ENCODE data around the gene TMA7.

The TMA7 gene

DNA sequence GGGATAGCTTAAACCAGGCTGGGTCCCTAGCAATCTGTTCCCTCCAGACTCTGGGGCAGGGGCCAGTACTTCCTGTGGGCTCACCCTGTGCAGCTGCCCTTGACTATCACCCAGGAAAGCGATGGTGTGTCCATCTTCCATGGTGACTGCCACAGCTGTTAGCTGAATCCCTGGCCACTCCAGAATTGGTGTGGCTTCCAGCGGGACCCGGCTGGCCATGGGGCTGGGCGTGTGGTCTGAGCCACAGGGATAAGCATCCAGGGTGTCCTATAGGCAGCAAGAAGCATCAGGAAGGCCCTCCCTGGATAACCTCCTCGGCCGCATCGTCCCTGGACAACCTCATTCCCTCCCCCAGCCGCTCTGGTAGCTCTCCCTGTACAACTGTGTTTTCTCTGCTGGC lies 17.4 kb upstream of the TMA7 start:
- no peak for DNase-seq (ENCODE audit: low spot score)

DNA sequence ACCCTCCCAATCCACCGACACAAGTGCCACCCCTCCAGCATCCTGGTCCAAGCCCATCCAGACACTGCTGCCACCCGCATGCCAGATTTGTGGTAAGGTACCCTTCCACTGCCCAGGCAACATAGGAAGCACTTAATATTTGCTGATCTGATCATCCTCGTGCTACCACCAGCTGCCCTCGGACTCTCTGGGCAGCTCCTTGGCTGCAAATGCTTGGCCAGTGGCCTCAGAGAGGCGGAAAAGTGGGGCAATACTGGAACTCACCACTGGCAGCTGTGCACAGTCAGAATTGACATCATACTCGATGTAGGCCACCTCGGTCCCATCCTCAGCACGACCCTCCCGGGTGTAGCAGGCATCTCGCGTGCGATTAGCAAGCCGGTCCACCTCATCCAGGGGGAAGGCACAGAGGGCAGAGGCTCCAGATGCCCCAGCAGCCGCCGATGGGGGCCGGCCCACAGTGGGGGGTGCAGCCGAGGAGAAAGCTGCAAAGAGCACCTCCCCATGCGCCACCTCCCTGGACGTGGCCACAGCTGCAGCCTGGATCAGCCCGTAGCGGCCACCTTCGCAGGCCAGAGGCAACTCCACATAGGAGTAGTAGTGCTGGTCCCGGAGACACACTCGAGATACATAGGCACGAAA lies 16.7 kb upstream of the TMA7 start:
- DNase-seq (ENCODE audit: low spot score): no peak

DNA sequence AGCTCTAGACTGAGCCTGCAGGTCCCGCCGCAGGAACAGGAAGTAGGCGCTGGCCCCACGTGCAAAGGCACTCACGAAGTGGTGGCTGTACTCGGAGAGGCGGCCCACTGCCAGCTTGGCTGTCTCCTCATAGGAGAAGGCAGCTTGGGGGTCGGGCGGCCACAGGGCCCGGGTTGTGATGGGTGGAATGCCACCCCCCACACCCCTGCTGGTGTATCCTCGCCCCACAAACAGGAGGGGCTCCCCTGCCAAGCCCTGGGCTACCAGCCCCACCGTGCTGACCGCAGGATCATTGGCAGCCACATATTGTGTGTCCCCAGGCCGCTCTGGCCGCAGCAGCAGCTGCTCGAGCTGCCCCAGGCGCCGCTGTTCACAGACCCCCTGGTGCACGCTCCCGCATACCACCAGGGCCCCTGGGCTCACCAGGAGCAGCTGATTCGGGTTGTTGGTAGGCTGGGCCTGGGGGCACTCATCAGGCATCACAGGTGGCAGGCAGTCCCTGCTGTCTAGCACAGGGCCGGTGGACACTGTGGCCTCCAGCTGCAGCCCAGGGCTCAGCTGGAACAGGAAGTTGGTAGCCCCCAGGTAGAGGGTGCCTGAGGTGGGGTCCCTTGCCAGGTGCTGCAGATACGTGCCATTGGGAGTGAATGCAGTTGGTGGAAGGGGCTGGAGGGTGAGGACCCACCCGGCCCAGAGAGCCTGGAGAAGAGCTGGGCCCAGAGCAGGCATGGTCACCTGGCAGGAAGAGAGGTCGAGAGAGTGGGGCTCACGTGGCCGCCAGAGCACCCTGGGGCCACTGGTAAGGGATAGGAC lies 16.0 kb upstream of the TMA7 start:
- DNase-seq (ENCODE audit: low spot score): no peak

DNA sequence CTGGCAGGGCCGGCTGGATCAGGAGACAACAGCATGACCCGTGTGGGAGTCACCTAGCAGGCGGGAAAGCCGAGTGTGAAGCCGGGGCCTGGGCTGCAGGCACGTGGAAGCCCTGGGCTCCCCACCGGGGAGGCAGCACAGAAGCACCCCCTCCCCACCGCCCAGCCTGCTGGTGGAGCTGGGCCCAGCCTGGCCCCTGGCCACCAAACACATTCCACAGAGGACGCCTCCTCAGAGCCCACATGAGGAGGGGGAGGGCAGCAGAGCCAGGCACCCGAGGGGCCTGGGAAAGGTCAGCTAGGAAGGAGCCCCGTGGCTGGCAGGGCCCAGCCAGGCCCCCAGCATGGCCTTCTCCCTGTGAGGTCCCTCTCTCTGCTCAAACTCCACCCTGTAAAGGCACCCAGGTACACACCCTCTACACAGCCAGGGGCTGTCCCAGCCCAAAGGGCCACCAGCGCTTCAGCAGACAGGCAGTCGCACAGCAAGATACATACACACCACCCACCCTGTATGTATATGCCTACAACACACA lies 14.7 kb upstream of the TMA7 start:
- no peak for DNase-seq (ENCODE audit: low spot score)

DNA sequence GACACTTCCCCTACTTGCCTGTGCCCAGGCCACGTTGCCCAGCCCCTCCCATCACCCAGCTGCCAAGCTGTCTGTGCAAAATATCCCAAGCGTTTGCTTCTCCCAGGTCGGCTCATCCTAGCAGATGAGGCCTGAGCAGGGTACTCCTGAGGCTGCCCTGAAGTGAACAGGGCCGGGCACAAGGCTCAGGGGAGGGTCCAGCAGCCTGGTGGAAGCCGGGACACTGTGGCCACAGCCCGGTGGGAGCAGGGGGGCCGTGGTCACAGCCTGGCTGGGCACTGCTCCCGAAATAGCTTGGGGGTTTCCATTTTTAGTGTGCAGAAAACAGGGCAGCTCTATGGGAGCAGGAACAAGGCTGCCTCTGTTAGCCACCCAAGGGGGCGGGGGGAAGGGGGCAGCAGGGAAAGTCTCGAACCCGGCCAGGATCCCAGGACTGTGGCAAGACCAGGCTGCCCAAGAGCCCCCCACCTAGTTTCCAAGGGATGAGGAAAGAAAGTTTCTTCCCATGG lies 13.6 kb upstream of the TMA7 start:
- DNase-seq (ENCODE audit: low spot score): no peak

DNA sequence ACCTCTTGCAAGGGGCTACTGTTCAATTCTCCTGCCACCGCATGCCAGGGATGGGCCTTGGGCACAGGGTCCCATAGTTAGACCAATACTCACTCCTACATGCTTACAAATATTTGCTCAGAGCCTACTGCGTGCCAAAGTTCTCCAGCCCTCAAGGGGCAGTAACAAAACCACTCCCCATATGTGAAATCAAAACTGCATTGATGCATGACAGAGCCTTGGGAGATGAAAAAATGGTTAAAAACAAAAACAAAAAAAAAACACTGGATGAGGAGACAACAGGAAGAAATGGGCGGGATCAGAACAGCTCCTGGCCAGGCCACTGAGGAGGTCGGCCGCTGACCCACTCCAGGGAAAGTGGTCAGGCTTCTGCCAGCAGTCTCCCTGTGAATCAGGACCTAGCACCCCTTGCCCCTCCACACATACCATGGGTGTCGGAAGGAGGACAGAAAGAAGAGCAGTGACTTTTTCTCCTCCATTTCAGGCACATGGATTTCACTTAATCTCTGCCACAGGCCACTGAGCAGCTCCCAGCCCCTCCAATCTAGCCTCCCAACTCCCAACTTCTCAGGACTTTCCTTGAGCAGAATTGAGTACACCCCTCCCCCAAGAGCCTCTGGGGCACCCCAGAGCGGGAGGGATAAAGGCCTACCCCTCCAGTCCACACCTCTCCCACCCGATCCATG lies 13.0 kb upstream of the TMA7 start:
- DNase-seq (ENCODE audit: low spot score): no peak

DNA sequence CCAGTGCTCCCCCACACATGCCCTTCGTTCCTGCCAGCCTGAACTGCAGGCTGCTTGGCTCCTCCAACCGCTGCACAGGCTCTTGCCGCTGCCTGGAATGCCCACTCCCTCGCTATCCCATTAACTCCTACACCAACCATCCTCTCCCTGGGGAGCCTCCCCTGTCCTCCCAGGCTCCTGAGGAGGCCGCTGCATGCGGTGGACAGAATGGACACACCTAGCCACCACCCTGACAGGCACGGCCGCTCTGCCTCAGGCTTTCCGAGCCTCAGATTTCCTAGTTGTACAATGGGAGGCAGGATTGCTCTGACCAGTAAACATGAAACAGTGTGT lies 12.5 kb upstream of the TMA7 start:
- DNase-seq (ENCODE audit: low spot score): no peak

DNA sequence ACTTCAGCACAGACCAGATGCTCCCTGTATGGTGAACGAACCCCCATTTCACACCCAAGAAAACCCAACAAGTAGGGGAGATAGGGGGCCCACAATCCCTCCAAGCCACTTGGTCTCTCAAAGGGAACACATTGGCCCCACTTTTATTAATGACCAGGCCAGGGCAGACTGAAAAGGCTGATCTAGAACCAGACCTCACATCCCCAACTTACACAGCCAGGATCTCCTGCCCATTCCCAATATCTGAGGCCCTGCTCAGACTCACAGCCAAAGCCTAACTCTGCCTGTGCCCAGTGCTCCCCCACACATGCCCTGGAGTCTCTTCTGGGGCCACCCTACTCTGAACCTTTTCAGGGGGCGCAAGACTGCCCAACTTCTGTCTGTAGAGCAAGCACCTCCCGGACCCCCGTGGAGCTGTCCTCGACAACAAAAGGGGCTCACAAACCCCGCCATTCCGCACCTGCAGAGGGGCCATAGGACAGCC lies 11.9 kb upstream of the TMA7 start:
- DNase-seq (ENCODE audit: low spot score): no peak

DNA sequence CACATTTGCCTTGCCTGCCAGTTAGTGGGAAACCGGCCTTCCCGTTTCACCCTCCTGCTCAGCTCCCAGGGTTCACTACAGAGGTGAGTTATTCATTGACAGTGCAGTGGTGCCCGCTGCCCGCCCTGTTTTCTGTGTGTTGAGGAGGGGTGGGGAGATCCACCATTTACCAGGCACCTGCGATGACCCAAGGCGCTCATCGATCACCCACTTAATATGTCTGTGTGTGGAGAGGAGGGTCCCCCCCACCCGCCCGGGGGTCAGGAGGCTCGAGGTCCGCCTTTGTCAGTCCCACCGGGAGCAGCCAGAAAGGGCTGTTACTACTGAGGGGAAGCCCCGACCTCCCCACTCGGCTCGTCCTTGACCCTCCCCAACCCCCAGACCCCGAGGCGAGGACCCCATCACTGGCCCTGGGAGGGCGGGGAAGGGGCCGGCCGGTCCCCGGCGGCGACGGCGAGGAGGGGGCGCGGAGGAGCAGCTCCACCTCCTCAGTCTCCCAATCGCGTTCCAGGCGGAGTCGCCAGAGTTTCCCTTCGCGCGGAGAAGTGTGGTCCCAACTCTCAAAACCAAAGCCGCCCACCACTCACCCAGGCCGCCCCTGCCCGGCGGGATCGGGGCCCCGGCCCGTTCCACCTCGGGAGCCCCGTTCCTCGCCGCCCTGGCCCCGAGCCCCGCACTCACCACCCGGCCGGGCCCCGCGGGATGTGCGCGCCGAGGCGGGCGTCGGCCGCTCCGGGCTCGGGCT lies 11.3 kb upstream of the TMA7 start:
- DNase-seq (ENCODE audit: low spot score): peak; percentile 40

DNA sequence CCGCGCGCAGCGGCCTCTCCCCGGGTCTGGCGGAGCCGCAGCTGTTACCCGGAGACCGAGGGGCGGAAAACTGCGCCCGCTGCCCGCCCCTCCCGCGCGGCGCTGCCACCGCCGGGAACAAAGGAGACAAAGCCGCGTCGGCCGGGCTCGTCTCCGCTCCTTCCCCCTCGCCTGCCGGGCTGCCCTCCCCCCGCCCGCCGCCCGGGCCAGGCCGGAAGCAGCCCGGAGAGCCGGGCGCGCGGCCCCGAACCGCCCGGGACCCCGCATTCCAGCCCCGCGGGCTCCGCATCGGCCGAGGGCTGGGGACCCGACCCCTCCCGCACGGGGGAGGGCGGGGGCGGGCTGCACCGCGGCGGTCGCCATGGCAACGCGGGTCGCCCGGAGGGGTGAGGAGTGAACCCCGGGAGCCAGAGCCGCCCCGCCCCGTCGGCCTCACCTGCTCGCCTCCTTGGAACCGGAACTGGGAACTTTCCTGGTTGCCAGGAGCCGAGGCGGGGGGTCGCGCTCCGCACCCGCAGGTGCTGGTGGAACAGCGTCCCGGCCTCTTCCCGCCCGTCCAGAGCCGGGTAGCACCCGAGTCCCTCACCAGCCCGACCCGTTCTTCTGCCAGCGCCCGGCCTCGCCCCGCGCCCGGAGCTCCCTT lies 10.6 kb upstream of the TMA7 start:
- peak; percentile 29 for DNase-seq (ENCODE audit: low spot score)

DNA sequence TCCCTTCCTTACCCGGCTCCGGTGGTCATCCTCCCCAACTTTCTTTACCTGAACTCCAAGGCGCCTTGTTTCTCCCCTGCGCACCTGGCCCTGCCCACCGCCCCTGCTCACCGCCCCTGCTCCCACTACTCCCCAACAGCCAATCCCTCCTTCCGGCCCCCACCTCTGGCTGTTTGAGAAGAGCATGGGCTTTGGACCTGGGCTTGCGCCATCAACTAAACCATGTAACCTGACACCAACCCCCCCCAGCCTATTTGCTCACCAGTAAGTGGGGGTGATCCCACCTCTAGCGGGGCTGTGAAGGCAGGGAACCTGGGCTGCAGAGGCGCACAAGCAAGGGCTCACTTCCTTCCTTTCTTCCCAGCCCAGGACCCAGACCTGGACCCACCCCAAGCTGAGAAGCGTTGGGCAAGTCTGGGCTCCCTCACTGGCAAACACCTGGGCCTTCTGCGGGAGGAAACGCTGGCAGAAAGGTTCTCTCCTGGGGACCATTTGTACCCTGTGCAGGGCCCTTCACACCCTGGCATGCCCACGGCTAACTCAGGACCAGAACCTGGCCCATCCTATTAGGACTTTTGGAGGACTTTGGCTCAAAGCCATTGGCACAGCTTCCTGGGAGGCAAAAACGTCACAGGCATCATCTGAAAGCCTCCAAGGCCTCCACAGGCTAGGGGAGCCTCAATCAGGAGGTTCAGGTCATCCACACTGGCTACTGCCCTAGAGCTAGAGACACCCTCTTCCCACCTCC lies 9.9 kb upstream of the TMA7 start, which contains the start of gene PLXNB1:
Gene PLXNB1, minus strand, starts transcription at position 127 of the 748 bp plus-strand sequence. CDS start 5,475 bp downstream, outside the sequence.
- DNase-seq (ENCODE audit: low spot score): peak; percentile 51

DNA sequence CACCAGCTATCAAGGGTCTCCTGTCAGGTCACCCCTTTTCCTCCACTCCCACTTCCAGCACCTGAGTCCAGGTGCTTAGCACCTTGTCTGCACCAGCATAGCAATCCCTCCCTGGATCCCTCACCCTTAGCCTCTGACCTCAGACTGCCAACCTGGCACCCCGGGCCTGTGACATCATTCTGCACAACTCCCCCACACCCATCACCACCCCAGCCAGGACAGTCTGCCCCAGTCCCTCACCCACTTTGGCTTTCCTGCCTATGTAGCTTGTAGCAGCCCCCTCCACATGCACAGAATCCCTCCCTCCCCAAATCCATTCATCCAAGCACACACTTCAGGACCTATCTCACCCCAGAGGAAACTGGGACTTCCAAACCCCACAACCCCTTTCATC lies 9.4 kb upstream of the TMA7 start:
- DNase-seq (ENCODE audit: low spot score): no peak

DNA sequence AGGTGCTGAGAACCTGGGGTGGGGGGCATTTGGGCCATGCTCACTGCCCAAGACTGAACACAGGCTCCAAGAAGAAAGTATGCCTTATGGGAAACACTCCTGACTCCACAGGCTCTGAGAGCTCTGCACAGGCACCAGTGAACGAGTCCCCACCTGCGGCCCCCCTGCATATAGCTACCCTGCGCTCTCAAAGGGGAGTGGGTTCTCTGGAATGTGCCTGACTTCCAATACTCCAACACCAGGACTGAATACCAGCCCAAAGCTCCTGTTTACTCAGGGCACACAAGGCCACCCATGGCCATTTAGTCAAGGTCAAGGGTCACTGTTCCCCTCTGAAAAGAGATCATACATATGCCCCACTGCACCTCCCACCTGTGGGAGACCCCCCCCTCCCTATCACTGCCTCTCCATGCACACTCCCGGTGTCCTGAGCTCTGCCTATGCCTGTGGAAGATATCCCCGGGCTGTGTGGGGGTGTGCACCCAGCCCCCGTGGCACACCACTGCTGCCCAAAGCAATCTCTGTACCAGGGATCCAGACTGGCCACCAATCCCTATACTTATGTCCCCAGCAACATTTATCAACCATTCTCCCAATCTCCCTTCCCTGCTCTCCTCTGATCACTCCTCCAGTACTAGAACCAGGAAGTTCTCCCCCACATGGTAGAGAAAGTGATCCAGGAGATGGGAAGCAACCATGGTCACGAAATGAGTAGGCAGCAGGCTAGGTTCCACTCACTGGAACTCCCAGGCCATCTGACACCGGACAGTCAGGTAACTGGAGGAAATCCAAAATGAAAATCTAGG lies 8.6 kb upstream of the TMA7 start:
- no peak for DNase-seq (ENCODE audit: low spot score)

DNA sequence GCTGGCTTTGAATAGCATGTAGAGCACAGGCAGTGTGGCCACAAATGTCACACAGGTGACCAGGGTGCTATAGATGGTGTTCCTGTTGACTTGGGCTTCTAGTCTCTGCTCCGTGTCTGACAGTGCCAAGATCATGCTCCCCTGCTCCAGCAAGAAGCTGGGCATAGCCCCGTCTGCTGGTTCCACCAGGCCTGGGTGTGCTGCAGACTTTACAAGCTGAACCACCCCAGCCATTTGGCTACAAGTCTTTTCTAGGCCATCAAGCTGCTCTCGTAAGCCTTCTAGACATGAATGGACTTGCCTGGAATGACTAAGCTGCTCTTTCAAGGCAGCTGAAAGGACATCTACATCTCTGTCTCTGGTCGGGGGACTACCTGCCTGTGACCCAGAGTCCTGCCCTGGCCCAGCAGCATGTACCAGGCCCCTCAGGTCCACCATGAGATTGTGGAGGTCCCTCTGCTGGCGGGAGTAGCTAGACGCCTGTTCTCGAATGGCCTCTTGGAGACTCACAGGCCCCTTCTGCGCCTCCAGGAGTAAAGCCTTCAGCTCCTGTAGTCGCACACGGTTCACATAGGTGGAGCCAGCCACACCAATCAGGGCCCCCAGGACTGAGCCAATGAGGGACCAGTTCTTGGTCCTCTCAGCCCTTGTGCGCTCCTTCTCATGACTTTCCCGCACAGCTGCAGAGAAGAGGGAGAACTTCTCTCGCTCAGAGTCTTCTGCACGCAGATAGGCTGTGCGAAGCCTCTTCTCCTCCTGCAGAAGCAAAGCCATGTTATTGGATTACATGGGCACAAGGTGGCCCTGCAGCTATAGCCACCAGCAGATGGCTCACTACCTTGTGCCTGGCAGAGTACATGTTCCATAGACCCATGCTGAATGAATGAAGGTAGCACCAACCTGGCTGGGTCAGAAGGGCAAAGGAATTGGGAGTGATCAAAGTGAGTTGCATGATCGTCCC lies 7.4 kb upstream of the TMA7 start:
- no peak for DNase-seq (ENCODE audit: low spot score)

DNA sequence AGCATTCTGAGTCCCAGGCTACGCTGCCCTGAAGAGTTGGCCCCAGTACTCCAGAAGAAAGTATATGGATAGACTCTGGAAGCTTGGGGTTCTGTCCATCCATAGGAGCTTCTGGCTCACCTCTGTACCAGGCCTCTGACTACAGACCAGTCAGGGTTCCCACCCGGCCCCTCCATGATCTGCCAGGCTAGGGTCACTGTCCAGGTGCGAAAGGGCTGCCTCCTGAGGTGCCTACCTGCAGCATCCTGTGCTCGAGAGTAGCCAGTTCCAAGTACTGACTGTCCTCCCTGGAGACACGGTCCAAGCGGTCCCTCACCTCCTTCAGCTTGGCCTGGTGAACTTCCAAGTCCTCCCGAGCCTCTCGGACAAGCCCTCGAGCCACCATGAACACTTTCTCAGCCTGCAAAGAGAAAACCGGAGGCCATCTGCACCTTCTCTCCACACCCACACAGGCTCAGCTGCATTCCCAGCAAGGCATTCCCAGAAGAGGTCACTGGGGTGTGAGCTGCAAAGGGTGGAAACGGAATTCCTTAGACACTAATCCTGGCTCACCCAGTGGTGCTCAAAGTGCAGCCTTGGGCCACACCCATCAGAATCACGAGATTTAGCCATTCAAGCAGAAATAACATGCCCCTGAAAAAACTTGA lies 6.5 kb upstream of the TMA7 start:
- DNase-seq (ENCODE audit: low spot score): no peak

DNA sequence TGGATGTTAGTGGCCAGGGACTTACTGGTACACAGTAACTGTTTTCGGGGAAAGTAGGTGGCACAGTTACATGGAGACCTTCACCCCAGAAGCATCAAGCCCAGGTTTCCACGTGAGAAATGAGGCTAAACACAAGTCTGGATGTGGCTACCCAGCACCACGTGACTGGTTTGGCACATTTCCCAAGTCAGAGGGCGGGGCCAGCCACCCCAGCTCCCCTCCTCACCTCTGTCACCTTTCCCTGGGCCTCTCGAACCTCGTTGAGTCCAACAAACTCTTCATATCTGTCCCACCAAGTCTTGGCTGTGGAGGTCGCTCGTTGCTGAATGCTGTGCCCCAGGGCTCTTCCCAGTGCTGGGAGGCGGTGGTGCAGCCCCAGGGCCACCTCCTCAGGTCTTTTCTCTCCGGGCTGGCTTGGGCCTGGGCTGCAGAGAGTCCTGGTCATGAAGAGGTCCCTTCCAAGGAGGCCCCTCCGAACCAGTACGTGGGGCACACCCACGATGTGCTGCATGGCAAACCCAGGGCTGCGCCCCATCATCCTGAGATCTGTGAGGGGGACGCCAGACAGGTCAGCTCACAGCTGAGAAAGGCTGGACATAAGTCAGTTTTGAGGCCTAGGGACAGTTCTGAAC lies 5.3 kb upstream of the TMA7 start:
- DNase-seq (ENCODE audit: low spot score): no peak

DNA sequence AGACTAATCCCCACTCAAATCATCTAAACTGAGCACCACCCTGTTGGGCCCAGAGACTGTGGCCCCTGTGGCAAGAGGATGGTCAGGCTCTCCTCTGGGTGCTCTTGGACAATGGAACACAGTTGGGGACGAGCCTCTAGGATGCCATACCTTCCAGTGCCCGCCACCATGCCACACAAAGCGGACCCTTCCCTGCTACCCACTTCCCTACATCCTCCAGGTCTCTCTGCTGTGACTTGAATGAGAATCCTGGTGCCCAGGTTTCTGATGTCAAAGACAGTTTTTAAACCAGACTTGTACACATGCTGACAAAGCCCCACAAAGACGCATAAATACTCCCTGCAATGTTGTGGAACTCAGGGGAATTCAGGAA lies 4.8 kb upstream of the TMA7 start:
- no peak for DNase-seq (ENCODE audit: low spot score)
